Body of pancreas (tissue), 4 donors: ENCODE measurements around the gene SLC17A7. TPM values are rescaled to one million over a fixed set of nuclear protein-coding genes. Genes with fewer than 3 reads are reported as not detected.

ENCODE experiments used
- ATAC-seq: fragments of 150-250 bp; one replicate; pipeline ENCODE4 v1.9.1; 2016
- DNase-seq, 4 donors: peaks; one replicate each; pipeline ENCODE4 v3.0.0-alpha.2; 2019
- H3K27ac ChIP-seq, 4 donors: fragments of 200-600 bp; sonication (generic); 1 replicate in 3 of 4; 2 replicates in 1 of 4; pipeline versions ENCODE4 v1.5.1 to v1.6.1; 2016 to 2019; ENCODE audit warnings: mild to moderate bottlenecking in 1 of 4, mixed read lengths in 1 of 4, moderate library complexity in 1 of 4
- H3K27me3 ChIP-seq, 2 donors: fragments of 200-600 bp; sonication (generic); one replicate each; pipeline ENCODE4 v1.6.0; 2016; ENCODE audit warnings: mild to moderate bottlenecking in 1 of 2
- H3K36me3 ChIP-seq, 2 donors: fragments of 200-600 bp; sonication (generic); replicated peaks in 1 of 2; 2 replicates each; pipeline ENCODE4 v1.5.1; 2016; ENCODE audit warnings: low read depth in 2 of 2; ENCODE audit not compliant: insufficient read depth in 1 of 2
- H3K4me1 ChIP-seq: fragments of 200-600 bp; sonication (generic); one replicate; pipeline ENCODE4 v1.6.0; 2016
- H3K4me3 ChIP-seq, 2 donors: fragments of 200-600 bp; sonication (generic); 1 replicate in 1 of 2; 2 replicates in 1 of 2; pipeline ENCODE4 v1.5.1; 2016 to 2019
- H3K9me3 ChIP-seq, 3 donors: fragments of 200-600 bp; sonication (generic); 1 replicate in 2 of 3; 2 replicates in 1 of 3; pipeline ENCODE4 v1.5.1; 2016
- POLR2A ChIP-seq, 3 donors: fragments of 450-650 bp; IDR thresholded peaks; one replicate each; pipeline ENCODE4 v1.6.1; 2016; ENCODE audit warnings: antibody characterized with exemption in 3 of 3, mild to moderate bottlenecking in 2 of 3
- WGBS, 2 donors: methylation state at CpG; one replicate each; pipeline ENCODE4 v1.1.5; 2017; 5-methylcytosine and 5-hydroxymethylcytosine counted together
- intact Hi-C: fragments of 100-400 bp; cut with DNase I; formaldehyde crosslinking; loops from one replicate; pipeline ENCODE4 v1.15.1; 2023
- total RNA-seq, 2 donors: library from RNA; depleted of rRNA; stranded (reverse); fragments of >200 nt; gene quantifications; one replicate each; pipeline ENCODE4 v1.1.0, GENCODE V29; 2016
- TF ChIP-seq, protein P1 (sequence below), 7 experiments: fragments of 450-650 bp in 4 of 7; fragments of 200-600 bp in 3 of 7; sonication (generic) in 3 of 7; IDR thresholded peaks; one replicate each; pipeline ENCODE4 v1.5.1; 2016 to 2019; ENCODE audit warnings: antibody characterized with exemption in 7 of 7

The SLC17A7 gene
- total RNA-seq, 2 donors from 2014 or later: 0.26 TPM; not detected in 1

DNA sequence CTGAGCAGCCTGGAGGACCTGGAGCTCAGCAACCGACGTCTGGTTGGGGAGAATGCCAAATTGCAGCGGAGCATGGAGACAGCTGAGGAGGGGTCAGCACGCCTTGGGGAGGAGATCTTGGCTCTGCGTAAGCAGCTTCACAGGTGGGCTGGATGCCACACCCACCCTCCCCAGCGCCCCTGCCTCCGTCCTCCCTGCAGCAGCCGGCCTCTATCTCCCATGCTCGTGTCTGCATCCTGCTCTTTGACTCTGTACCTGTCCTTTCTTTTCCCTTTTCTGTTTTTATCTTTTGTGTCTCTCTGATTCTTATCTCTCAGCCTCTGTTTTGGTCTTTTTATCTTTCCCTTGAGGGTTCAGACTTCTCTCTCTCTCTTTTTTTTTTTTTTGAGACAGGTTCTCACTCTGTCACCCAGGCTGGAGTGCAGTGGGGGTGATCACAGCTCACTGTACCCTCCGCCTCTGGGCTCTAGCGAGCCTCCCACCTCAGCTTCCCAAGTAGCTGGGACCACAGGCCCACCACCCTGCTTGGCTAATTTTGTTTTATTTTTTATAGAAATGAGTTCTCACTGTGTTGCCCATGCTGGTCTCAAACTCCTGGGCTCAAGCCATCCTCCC, 43.2 kb downstream of the SLC17A7 start:
- H3K4me3 ChIP-seq: no peak overlapping the region
- no peak for DNase-seq
- no peak for ATAC-seq
- H3K27me3 ChIP-seq: no peaks in the 10 kb centered on the region
- 78 to 84% methylated on average over 11 of the region's 11 CpGs for WGBS, 2 donors
- TF ChIP-seq, protein P1, sequence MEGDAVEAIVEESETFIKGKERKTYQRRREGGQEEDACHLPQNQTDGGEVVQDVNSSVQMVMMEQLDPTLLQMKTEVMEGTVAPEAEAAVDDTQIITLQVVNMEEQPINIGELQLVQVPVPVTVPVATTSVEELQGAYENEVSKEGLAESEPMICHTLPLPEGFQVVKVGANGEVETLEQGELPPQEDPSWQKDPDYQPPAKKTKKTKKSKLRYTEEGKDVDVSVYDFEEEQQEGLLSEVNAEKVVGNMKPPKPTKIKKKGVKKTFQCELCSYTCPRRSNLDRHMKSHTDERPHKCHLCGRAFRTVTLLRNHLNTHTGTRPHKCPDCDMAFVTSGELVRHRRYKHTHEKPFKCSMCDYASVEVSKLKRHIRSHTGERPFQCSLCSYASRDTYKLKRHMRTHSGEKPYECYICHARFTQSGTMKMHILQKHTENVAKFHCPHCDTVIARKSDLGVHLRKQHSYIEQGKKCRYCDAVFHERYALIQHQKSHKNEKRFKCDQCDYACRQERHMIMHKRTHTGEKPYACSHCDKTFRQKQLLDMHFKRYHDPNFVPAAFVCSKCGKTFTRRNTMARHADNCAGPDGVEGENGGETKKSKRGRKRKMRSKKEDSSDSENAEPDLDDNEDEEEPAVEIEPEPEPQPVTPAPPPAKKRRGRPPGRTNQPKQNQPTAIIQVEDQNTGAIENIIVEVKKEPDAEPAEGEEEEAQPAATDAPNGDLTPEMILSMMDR (IDR thresholded peaks at IDR 0.05): no peak
- no peak for TF ChIP-seq POLR2A (IDR thresholded peaks at IDR 0.05)
- no peak overlapping the region for H3K27ac ChIP-seq
- no peaks in the 10 kb centered on the region for H3K36me3 ChIP-seq
- no peaks in the 10 kb centered on the region for H3K4me1 ChIP-seq
- H3K9me3 ChIP-seq: no peaks in the 10 kb centered on the region
- intact Hi-C loops: no loop called here

DNA sequence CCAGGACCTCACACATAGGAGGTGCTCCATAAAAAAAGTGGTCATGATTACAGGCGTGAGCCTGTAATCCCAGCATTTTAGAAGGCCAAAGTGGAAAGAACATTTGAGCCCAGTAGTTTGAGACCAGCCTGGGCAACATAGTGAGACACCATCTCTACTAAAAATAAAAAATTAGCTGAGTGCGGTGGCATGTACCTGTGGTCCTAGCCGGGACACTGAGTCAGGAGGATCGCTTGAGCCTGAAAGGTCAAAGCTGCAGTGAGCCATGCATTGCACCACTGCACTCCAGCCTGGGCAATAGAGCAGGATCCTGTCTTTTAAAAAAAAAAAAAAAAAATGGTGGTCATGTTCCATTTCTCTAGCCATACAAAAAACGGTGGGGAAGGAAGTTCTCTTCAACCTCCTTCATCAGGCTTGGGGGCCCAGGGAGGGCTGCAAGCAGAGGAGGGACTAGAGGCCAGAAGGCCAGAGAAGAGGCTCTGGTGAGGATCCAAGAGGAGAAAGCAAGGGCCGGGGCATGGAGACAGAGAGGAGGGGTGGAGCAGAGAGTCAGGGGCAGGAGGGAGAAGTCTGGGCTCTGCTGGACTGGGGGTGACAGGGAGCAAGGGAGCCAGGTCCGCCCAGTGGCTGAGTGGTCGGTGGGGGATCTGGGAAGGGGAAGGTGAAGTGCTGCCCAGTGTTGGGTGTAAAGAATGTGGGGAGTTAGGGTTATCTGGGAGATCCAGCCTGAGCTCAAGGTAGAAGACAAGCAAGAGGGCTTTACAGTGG, 44.4 kb downstream of the SLC17A7 start:
- no peaks in the 10 kb centered on the region for H3K9me3 ChIP-seq
- H3K36me3 ChIP-seq: no peaks in the 10 kb centered on the region
- TF ChIP-seq POLR2A (IDR thresholded peaks at IDR 0.05): no peak
- TF ChIP-seq, protein P1 (IDR thresholded peaks at IDR 0.05): no peak
- peaks cover 3% of the 10 kb centered on the region for H3K4me1 ChIP-seq
- H3K4me3 ChIP-seq: no peak overlapping the region
- ATAC-seq: no peak
- no peaks in the 10 kb centered on the region for H3K27me3 ChIP-seq
- H3K27ac ChIP-seq: no peak overlapping the region
- intact Hi-C loops: no loop called here
- 74 to 80% methylated on average over 8 of the region's 8 CpGs for WGBS, 2 donors
- no peak for DNase-seq

DNA sequence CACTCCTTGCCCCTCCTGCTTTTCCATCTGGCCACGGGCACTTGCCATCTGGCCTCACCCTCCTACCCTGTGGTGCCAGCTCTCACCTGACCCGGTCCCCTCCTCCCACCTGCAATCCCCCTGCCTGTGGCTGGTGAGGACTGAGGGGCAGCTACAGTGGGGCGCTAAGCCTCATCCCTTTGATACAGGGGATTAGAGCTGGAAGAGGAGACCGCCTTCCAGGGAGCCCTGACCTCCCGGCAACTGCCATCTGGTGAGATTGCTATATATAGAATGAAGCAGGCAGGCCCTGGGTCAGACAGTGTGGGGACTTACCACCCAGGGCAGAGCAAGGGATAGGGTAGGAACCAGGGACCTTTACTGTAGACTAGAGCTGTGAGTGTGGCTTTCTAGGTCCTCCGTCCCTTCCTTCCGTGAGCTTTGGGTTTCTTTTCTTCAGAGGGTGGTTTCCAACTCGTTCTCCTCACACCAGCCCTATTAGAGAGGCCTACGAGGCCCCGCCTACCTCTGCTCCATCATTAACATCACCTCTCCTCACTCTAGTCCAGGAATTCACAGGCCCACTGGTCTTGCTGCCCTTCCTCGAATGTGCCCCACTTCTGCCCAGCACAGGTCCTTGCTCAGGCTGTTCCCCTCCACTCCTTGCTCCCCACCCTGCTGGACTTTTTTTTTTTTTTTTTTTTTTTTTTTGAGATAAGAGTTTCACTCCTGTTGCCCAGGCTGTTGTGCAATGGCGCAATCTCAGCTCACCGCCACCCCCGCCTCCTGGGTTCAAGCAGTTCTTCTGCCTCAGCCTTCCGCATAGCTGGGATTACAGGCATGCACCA, 45.5 kb downstream of the SLC17A7 start:
- no peaks in the 10 kb centered on the region for H3K9me3 ChIP-seq
- no peak overlapping the region for H3K27ac ChIP-seq
- ATAC-seq (no peak), DNase-seq (no peak)
- H3K4me3 ChIP-seq: no peak overlapping the region
- 78 to 87% methylated on average over 13 to 15 of the region's 15 CpGs for WGBS, 2 donors
- TF ChIP-seq, protein P1 (IDR thresholded peaks at IDR 0.05): no peak
- TF ChIP-seq POLR2A (IDR thresholded peaks at IDR 0.05): no peak
- H3K4me1 ChIP-seq: peaks cover 9% of the 10 kb centered on the region
- no peaks in the 10 kb centered on the region for H3K27me3 ChIP-seq
- no peaks in the 10 kb centered on the region for H3K36me3 ChIP-seq
- intact Hi-C loops: no loop called here

DNA sequence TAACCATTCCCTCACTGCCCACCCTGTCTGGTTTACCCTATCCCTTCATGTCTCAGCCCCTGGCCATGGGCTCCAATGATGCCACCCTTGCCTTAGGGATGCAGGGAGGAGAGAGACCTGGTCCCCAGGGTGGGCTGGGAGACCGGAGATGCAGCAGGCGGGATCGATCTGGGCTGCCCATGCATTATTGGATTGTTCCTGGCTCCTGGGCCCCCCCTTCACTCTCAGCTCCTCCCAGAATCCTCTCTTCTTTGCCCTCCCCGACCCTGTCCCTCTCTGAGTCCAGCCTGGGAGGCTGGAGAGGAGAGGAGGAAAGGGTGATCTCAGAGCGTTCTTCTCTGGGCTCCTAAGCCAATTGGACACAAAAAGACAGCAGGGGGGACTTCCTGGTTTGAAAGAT, 47.4 kb downstream of the SLC17A7 start:
- Histone ChIP-seq H3K4me1 (peaks cover 22% of the 10 kb centered on the region), H3K9me3 (no peaks in the 10 kb centered on the region), H3K36me3 (no peaks in the 10 kb centered on the region), H3K27ac (no peak overlapping the region), H3K4me3 (no peak overlapping the region), H3K27me3 (no peaks in the 10 kb centered on the region)
- 62 to 75% methylated on average over 4 to 5 of the region's 5 CpGs for WGBS, 2 donors
- no peak for TF ChIP-seq POLR2A (IDR thresholded peaks at IDR 0.05)
- TF ChIP-seq, protein P1 (IDR thresholded peaks at IDR 0.05): no peak
- intact Hi-C loops: loop anchor here (5.0 kb wide), 1 partner anchor 48 kb away; the partner anchor contains the start of gene SLC17A7
- no peak for DNase-seq
- ATAC-seq: no peak
